ENCODE results near the gene SLC25A24.

SLC25A24 gene

GRCh38 chr1:108117945-108118902 lies 81.9 kb downstream of the SLC25A24 start:
- H3K27ac Mint-ChIP-seq: no peak overlapping the region
- no peak for DNase-seq (ENCODE audit: low spot score)
- H3K27me3 Mint-ChIP-seq (ENCODE audit: low read depth): peaks cover 13% of the 10 kb centered on the region
- peaks cover 3% of the 10 kb centered on the region for H3K4me1 Mint-ChIP-seq (ENCODE audit: low read depth)
- no peaks in the 10 kb centered on the region for H3K9me3 Mint-ChIP-seq
- no peak overlapping the region for H3K4me3 Mint-ChIP-seq
- H3K36me3 Mint-ChIP-seq (ENCODE audit: low read depth): no peaks in the 10 kb centered on the region

- no peak for DNase-seq (ENCODE audit: low spot score)
- H3K4me1 Mint-ChIP-seq (ENCODE audit: low read depth): peaks cover 3% of the 10 kb centered on the region
- peaks cover 13% of the 10 kb centered on the region for H3K27me3 Mint-ChIP-seq (ENCODE audit: low read depth)
- no peak overlapping the region for H3K27ac Mint-ChIP-seq
- no peak overlapping the region for H3K4me3 Mint-ChIP-seq
- no peaks in the 10 kb centered on the region for H3K9me3 Mint-ChIP-seq
- no peaks in the 10 kb centered on the region for H3K36me3 Mint-ChIP-seq (ENCODE audit: low read depth)
Observed at GRCh38 chr1:108117237-108117636, 82.9 kb downstream of the SLC25A24 start.

- H3K36me3 Mint-ChIP-seq (ENCODE audit: low read depth): no peaks in the 10 kb centered on the region
- H3K27me3 Mint-ChIP-seq (ENCODE audit: low read depth): no peaks in the 10 kb centered on the region
- H3K9me3 Mint-ChIP-seq: no peaks in the 10 kb centered on the region
- H3K4me3 Mint-ChIP-seq: no peak overlapping the region
- no peak overlapping the region for H3K27ac Mint-ChIP-seq
- peaks cover 3% of the 10 kb centered on the region for H3K4me1 Mint-ChIP-seq (ENCODE audit: low read depth)
- no peak for DNase-seq (ENCODE audit: low spot score)
Observed at GRCh38 chr1:108114033-108114599, 86.0 kb downstream of the SLC25A24 start.

DNA sequence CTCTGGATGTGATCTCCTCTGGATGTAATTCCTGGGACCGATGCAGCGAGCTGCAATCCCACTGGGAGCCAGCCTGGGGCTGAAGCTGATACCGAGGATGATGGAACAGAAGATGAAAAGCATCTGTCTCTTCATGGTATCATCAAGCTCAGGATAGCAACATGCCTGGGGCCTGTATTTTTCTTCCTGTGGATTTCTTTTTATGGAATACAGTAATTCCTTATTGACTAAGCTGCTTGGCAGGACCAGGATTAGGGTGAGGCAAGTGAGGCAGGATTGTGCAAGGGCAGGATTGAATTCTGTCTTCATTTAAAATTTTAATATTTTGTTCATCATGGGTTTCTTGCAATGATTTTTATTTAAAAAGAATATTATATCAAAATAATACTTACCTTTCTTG lies 86.6 kb downstream of the SLC25A24 start:
- Mint-ChIP-seq H3K27me3 (ENCODE audit: low read depth) (no peaks in the 10 kb centered on the region), H3K36me3 (ENCODE audit: low read depth) (no peaks in the 10 kb centered on the region), H3K4me1 (ENCODE audit: low read depth) (peaks cover 3% of the 10 kb centered on the region), H3K4me3 (no peak overlapping the region), H3K27ac (no peak overlapping the region), H3K9me3 (no peaks in the 10 kb centered on the region)
- DNase-seq (ENCODE audit: low spot score): no peak

DNA sequence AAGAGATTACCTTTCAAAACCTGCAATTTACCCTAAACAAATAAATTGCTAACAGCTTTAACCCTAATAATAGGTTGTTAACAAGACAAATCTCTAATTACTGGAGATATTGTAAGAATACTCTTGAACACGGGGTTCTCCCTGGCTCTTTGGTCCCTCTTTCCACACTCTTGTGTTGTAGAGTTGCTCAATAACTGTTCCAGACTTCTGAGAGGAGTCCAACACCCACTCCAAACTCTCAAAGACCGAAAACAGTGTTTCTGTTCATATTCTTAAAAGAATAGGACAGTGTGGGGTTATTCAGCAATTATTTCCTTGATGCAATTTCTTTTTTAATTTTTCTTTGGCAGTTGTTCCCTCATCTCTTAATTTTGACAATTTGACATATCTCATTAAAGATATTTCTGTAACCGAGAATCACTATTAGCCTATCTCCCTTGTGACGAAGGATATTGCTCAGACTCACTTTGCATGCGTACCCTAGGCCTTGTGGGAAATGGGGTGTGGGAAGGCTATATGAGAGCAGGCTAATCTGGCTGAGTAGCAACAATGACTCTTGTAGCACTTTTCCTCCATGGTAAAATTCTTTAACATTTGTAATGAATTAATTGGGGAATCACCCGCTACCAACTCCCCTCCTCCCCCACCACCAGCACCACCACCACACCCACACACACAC lies 90.7 kb downstream of the SLC25A24 start:
- Mint-ChIP-seq H3K9me3 (peaks cover 5% of the 10 kb centered on the region), H3K4me1 (ENCODE audit: low read depth) (peaks cover 2% of the 10 kb centered on the region), H3K4me3 (no peak overlapping the region), H3K36me3 (ENCODE audit: low read depth) (no peaks in the 10 kb centered on the region), H3K27ac (no peak overlapping the region), H3K27me3 (ENCODE audit: low read depth) (no peaks in the 10 kb centered on the region)
- no peak for DNase-seq (ENCODE audit: low spot score)

DNA sequence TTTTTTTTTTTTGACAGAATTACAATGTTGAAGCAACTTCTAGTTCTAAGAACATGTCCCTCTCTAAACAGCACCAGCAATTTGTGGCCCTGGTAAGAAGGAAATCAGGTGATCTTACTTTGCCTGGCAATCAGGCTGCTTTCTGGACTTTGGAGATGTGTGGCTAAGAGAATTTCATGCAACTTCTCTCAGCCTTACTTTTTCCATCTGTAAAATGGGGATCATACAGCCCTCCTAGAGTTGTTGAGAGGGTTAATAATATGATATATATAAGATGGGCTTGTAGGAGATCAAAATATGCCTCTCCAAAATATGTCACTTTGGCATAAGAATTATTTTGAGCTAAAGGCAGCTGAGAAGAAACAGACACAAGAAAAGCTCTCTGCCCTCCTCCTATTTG lies 92.0 kb downstream of the SLC25A24 start:
- no peak for DNase-seq (ENCODE audit: low spot score)
- no peaks in the 10 kb centered on the region for H3K36me3 Mint-ChIP-seq (ENCODE audit: low read depth)
- H3K27ac Mint-ChIP-seq: no peak overlapping the region
- H3K4me1 Mint-ChIP-seq (ENCODE audit: low read depth): peaks cover 2% of the 10 kb centered on the region
- peaks cover 3% of the 10 kb centered on the region for H3K27me3 Mint-ChIP-seq (ENCODE audit: low read depth)
- no peak overlapping the region for H3K4me3 Mint-ChIP-seq
- peaks cover 5% of the 10 kb centered on the region for H3K9me3 Mint-ChIP-seq

DNA sequence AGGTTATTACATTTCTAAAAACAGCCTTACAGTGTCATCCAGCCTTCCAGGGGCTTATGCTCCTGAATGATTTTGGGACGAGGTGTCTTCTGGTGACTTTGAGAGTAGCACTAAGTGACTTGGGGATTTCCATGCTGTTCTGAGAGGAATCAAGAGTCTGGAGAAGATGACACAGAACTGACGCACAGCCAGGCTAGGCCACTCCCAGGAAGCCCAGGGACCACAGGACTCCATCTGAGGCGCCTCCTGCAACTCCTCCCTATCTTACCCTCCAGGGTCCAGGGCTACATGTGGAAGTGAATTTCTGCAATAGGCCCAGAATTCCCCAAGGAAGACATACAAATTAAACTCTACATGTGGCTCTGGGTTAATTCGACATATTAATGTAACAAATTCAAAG lies 92.5 kb downstream of the SLC25A24 start:
- H3K4me1 Mint-ChIP-seq (ENCODE audit: low read depth): peaks cover 2% of the 10 kb centered on the region
- DNase-seq (ENCODE audit: low spot score): peak; percentile 19
- H3K36me3 Mint-ChIP-seq (ENCODE audit: low read depth): no peaks in the 10 kb centered on the region
- no peak overlapping the region for H3K27ac Mint-ChIP-seq
- H3K27me3 Mint-ChIP-seq (ENCODE audit: low read depth): peaks cover 3% of the 10 kb centered on the region
- H3K4me3 Mint-ChIP-seq: no peak overlapping the region
- H3K9me3 Mint-ChIP-seq: peaks cover 5% of the 10 kb centered on the region

- Mint-ChIP-seq H3K36me3 (ENCODE audit: low read depth) (no peaks in the 10 kb centered on the region), H3K4me3 (no peak overlapping the region), H3K9me3 (peaks cover 5% of the 10 kb centered on the region), H3K4me1 (ENCODE audit: low read depth) (peaks cover 2% of the 10 kb centered on the region), H3K27ac (no peak overlapping the region), H3K27me3 (ENCODE audit: low read depth) (peaks cover 7% of the 10 kb centered on the region)
- no peak for DNase-seq (ENCODE audit: low spot score)
Observed at GRCh38 chr1:108106775-108107174, 93.4 kb downstream of the SLC25A24 start.

DNA sequence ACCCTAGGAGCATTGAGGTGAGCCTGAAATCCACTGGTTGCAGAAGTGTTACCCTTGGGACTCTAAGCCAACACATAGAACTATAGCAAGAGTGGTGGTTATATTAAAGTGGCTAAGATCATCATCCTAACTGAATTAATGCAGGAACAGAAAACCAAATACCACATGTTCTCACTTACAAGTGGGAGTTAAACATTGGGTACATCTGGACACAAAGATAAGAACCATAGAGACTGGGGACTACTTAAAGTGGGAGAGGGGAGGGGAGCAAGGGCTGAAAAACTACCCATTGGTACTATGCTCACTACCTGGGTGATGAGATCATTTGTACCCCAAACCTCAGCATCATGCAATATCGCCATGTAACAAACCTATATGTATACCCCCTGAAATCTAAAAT lies 100.0 kb downstream of the SLC25A24 start:
- H3K27me3 Mint-ChIP-seq (ENCODE audit: low read depth): peaks cover 13% of the 10 kb centered on the region
- H3K4me1 Mint-ChIP-seq (ENCODE audit: low read depth): peaks cover 10% of the 10 kb centered on the region
- H3K4me3 Mint-ChIP-seq: no peak overlapping the region
- H3K36me3 Mint-ChIP-seq (ENCODE audit: low read depth): no peaks in the 10 kb centered on the region
- peaks cover 4% of the 10 kb centered on the region for H3K9me3 Mint-ChIP-seq
- DNase-seq (ENCODE audit: low spot score): no peak
- no peak overlapping the region for H3K27ac Mint-ChIP-seq

DNA sequence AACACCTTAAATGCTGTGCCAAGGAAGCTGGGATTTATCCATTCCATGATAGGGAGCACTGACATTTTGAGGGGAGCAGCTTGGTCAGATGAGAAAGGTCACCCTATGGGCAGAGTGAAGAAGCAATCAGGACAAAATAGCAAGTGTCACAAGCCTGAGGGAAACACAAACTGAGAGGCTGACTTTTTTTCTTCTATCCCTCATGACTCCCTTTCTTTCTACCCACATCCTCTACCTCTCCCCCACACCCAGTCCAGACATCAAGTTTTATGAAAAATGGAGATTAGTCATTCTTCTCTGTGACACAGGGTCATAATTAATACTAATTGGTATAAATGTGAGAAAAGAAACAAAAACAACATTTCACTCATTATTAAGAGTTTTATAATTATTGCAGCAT lies 103.1 kb downstream of the SLC25A24 start:
- H3K27me3 Mint-ChIP-seq (ENCODE audit: low read depth): peaks cover 7% of the 10 kb centered on the region
- H3K4me3 Mint-ChIP-seq: no peak overlapping the region
- no peaks in the 10 kb centered on the region for H3K9me3 Mint-ChIP-seq
- H3K27ac Mint-ChIP-seq: no peak overlapping the region
- no peaks in the 10 kb centered on the region for H3K36me3 Mint-ChIP-seq (ENCODE audit: low read depth)
- H3K4me1 Mint-ChIP-seq (ENCODE audit: low read depth): peaks cover 10% of the 10 kb centered on the region
- no peak for DNase-seq (ENCODE audit: low spot score)

DNA sequence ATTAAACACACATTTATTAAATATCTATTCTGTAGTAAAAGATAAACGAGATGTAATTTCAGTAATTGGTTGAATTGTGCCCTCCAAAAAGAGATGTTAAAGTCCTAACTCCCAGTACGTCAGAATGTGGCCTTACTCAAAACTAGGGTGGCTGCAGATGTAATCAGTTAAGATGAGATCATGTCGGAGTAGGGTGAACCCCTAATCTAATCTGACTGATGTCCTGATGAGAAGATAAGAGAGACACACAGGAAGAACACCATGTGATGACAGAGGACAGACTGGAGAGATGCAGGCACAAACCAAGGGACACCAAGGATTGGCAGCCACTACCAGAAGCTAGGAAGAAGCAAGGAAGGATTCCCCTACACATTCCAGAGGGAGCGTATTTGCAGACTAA lies 104.1 kb downstream of the SLC25A24 start:
- H3K9me3 Mint-ChIP-seq: no peaks in the 10 kb centered on the region
- peaks cover 10% of the 10 kb centered on the region for H3K4me1 Mint-ChIP-seq (ENCODE audit: low read depth)
- no peaks in the 10 kb centered on the region for H3K36me3 Mint-ChIP-seq (ENCODE audit: low read depth)
- no peak overlapping the region for H3K4me3 Mint-ChIP-seq
- no peak for DNase-seq (ENCODE audit: low spot score)
- H3K27ac Mint-ChIP-seq: no peak overlapping the region
- peaks cover 2% of the 10 kb centered on the region for H3K27me3 Mint-ChIP-seq (ENCODE audit: low read depth)

DNA sequence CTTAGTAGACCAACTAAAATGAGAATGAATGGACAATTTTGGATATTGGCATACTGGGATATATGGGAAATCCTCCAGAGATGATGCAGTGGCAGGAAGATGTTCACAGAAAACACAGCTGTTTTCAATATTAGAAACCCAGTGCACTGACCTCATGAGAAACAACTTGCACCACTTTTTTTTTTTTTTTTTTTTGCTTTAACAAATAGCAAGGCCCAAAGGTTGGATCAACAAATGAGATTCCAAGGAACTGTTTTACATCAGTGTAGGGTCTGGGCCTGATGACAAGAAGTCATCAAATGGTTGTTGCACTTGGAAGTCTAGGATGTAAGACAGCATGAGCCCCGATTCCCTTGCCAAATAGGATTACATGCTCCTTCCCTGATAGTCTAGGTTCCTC lies 110.7 kb downstream of the SLC25A24 start:
- Mint-ChIP-seq H3K36me3 (ENCODE audit: low read depth) (no peaks in the 10 kb centered on the region), H3K4me1 (ENCODE audit: low read depth) (no peaks in the 10 kb centered on the region), H3K4me3 (no peak overlapping the region), H3K27ac (no peak overlapping the region), H3K27me3 (ENCODE audit: low read depth) (peaks cover 5% of the 10 kb centered on the region), H3K9me3 (no peaks in the 10 kb centered on the region)
- DNase-seq (ENCODE audit: low spot score): no peak

DNA sequence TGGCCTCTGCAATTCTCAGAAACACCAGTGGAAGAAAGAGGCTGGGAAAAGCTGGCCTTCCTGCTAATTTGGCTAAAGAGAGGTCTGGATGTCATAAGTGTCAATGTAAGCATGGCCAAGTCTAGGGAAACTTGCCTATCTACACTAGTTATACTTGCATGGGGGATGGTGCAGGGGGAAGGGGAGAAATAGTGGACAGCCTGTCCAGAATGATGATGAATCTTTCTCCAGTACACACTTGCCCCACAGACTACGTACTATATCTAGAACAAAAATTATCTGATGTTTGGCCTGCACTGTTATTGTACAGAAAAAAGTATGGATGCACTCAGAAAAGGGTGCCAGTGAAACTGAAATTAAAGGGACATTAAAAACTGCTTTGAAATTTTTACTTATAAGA lies 114.5 kb downstream of the SLC25A24 start:
- H3K4me3 Mint-ChIP-seq: no peak overlapping the region
- H3K9me3 Mint-ChIP-seq: no peaks in the 10 kb centered on the region
- no peaks in the 10 kb centered on the region for H3K36me3 Mint-ChIP-seq (ENCODE audit: low read depth)
- no peak for DNase-seq (ENCODE audit: low spot score)
- H3K27me3 Mint-ChIP-seq (ENCODE audit: low read depth): peaks cover 5% of the 10 kb centered on the region
- H3K4me1 Mint-ChIP-seq (ENCODE audit: low read depth): peaks cover 27% of the 10 kb centered on the region
- no peak overlapping the region for H3K27ac Mint-ChIP-seq

DNA sequence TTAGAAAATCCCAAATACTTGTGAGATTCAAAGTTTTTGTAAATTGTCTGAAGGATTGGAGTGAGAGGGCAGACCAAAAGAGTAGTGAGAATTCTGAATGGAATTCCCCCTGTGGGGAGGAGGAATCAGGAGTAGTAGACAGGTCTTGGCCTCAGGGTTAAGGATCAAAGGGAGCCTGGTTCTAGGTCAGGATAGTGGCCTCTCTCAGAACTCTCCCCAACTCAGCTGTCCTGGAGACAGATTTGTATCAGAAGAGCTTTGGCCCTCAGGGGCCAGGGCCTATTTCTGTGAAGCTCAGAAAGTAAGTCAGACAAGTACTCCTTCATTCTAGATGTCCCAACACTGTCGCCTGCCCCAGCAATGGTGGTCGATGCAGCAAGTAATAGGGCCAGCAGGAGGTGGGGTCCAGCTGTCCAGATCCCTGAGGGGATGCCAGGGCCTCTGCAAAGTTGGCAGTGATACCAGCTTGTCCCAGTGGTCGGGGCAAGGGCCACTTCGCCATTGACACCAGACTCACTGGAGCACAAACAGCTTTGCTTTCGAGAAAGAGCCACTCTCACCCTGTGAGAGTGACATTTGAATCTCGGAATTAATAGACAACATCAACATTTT lies 115.2 kb downstream of the SLC25A24 start:
- Mint-ChIP-seq H3K4me3 (no peak overlapping the region), H3K27ac (no peak overlapping the region), H3K27me3 (ENCODE audit: low read depth) (peaks cover 5% of the 10 kb centered on the region), H3K36me3 (ENCODE audit: low read depth) (no peaks in the 10 kb centered on the region), H3K9me3 (no peaks in the 10 kb centered on the region), H3K4me1 (ENCODE audit: low read depth) (peaks cover 32% of the 10 kb centered on the region)
- no peak for DNase-seq (ENCODE audit: low spot score)
